ENCODE results near the gene MARK3. TPM values are rescaled to one million over a fixed set of nuclear protein-coding genes. Genes with fewer than 3 reads are reported as not detected.

The MARK3 gene
- total RNA-seq, 2 experiments from 2014 or later: 76.0 to 84.2 TPM

DNA sequence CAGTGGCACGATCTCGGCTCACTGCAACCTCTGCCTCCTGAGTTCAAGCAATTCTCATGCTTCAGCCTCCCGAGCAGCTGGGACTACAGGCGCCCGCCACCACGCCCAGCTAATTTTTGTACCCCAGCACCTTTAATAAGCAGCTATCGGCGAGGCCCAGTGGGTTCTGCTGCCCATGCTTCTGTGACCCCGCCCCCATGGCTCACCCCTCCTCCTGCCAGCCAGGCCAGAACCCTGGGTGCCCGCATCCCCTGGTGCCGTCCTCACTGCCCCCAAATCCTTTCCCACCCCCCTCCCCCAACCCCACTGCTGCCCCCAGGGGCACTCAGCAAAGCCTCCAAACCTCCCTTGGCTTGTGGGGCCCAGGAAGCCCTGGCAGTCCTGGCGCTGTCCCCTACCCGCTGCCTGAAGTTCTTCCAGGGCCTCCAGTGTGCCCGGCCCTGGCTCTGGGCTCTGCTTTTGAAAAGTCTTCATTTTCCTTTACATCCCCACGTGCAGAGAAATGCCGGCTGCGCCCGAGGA lies 162.8 kb downstream of the MARK3 start:
- Mint-ChIP-seq H3K4me1 (no peaks in the 10 kb centered on the region), H3K27ac (no peak overlapping the region), H3K9me3 (no peaks in the 10 kb centered on the region), H3K36me3 (ENCODE audit: low read depth) (no peaks in the 10 kb centered on the region), H3K27me3 (no peaks in the 10 kb centered on the region), H3K4me3 (no peak overlapping the region)
- CTCF ChIA-PET: interaction anchor here (3.7 kb wide), 1 partner anchor 30 kb away, joined by 25 read pairs; no protein-coding TSS in a partner anchor
- no peak for DNase-seq
- POLR2A ChIA-PET: no interaction called here

DNA sequence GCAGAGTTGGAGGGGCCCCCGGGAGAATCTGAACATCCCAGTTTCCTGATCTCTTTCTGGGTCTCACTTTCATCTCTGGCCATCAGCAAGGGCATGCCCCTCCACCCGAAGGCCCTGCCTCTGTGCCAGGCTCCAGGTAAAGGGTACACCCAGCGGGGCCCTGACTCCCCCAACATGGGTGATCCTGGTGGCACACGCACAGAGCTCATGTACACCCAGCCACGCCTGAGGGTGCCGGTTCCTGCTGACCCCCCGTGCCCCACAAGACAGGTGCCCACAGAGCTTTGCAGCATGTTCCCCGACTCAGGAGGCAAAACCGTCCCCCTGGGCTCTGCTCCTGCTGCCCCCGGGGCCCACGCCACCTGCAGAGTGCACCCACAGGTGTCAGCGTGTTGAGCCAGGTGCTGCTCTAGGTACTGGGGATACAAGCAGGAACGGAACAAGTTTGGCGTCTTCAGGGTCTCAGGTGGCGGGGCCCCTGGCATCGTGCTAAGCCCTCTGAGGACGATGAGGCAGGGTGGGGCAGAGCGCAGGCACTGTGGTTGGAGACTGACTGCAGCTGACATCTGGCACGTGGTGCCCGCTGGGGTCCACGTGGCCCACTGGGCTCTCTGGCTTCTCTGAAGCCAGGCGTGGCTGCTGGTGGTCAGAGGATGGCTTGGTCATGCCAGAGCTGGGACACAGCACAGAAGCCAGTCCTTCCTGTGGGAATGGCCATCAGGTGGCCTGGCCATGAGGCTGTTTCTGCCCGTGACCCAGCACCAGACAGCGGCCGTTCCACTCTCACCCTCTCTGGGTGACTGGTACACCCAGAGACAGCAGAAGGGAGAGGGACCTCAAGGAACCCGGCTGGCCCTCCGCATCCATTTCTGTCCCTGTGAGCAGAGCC lies 163.5 kb downstream of the MARK3 start:
- CTCF ChIA-PET: interaction anchor here (3.7 kb wide), 1 partner anchor 31 kb away, joined by 25 read pairs; no protein-coding TSS in a partner anchor

DNA sequence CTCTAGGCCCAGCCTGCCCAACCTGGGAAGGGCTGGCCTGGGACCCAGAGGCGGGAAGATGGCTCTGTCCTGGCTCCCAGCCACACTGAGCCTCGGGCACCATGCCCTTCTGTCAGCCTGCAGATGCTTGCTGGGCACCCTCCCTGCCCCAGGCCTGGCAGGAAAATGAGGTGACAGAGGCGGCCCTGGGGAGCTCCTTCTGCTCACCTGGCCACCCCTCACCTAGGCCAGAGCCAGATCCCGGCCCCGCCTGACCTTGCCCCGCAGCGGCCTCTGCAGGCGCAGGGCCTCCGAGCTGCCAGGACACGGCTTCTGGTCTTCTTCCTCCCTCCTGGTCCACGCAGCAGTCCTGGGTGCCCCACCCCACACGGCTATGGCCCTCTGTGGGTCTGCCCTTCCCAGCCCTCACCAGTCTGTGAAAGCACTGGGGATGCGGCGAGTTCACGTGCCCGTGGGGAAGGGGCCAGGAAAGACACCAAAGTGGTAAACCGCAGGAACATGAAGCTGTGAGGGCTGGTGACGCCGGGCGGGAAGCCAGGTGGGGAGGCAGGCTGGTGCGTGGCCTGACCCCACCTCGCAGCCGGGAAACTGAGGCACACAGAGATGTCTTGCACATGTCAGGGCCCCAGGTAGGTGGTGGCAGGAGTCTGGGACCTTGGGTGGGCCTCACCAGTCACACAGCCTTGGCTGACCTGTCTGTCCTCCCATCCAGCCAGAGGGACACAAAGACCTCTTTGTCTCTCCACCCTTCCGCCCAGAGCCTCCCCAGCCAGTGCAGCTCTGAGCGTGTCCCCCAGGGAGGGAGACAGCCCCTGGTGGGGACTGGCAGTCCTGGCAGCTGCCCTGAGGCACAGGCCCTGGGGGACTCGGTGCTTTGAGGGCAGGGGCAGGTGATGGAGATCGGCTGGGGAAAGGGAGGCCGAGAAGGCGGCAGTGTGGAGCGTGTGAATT lies 164.4 kb downstream of the MARK3 start:
- Mint-ChIP-seq H3K36me3 (ENCODE audit: low read depth) (peaks cover under 1% of the 10 kb centered on the region), H3K27ac (no peak overlapping the region), H3K27me3 (no peaks in the 10 kb centered on the region), H3K9me3 (no peaks in the 10 kb centered on the region), H3K4me3 (no peak overlapping the region), H3K4me1 (no peaks in the 10 kb centered on the region)
- ChIA-PET CTCF (interaction anchor here (1.0 kb wide), 1 partner anchor 31 kb away, joined by 5 read pairs; no protein-coding TSS in a partner anchor), POLR2A (interaction anchor here (0.8 kb wide), 1 partner anchor 8 kb away, joined by 3 read pairs; no protein-coding TSS in a partner anchor)
- DNase-seq: no peak

More for the DNA sequence above, 163.5 kb downstream of the MARK3 start:
- POLR2A ChIA-PET: no interaction called here
- H3K9me3 Mint-ChIP-seq: no peaks in the 10 kb centered on the region
- H3K4me1 Mint-ChIP-seq: no peaks in the 10 kb centered on the region
- H3K36me3 Mint-ChIP-seq (ENCODE audit: low read depth): no peaks in the 10 kb centered on the region
- no peaks in the 10 kb centered on the region for H3K27me3 Mint-ChIP-seq
- H3K27ac Mint-ChIP-seq: no peak overlapping the region
- no peak for DNase-seq
- no peak overlapping the region for H3K4me3 Mint-ChIP-seq

DNA sequence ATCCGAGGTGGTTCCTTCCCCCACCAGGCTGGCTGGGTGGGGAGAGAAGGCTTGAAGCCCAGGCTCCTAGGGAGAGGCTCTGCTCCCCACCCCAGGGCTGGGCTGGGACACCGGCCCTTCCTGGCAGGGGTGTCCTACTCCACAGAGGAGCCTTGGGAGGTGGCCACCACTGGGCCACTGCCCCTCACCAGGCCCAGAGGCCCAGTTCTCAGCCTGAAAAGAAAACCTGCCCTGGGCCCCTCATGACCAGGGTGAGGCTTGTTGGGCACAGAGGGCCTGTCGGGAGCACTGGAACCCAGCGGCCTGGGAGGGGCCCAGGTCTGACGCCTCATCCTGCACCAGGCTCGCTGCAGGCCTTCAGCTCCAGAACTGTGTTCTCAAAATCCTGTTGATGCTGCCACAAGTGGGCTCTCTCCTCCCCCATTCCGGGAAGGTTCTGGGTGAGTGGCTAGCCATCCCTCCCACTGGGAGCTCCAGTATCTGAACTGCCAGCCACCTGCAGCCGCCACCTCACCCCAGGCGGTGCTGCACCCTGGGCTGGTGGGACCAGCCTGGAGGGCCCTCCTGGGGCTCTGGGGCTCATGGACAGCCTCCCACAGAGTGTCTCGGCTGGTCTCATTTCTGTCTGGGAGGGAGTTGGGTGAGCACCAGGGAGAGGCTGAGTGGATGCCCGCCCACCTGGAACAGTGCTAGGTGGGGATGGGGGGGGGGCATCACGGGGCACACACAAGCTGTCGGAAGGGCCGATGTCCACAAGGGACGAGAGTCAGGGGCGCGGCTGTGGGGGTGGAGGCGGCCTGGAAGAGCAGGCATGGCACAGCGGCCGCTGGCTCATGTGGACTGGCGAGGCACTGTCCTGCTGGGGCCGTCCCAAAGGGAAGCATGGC lies 165.5 kb downstream of the MARK3 start:
- POLR2A ChIA-PET: no interaction called here
- H3K27me3 Mint-ChIP-seq: no peaks in the 10 kb centered on the region
- CTCF ChIA-PET: interaction anchor here (1.0 kb wide), 1 partner anchor 32 kb away, joined by 5 read pairs; no protein-coding TSS in a partner anchor
- H3K9me3 Mint-ChIP-seq: no peaks in the 10 kb centered on the region
- peaks cover 6% of the 10 kb centered on the region for H3K36me3 Mint-ChIP-seq (ENCODE audit: low read depth)
- DNase-seq: no peak
- no peak overlapping the region for H3K4me3 Mint-ChIP-seq
- H3K27ac Mint-ChIP-seq: no peak overlapping the region
- H3K4me1 Mint-ChIP-seq: no peaks in the 10 kb centered on the region

DNA sequence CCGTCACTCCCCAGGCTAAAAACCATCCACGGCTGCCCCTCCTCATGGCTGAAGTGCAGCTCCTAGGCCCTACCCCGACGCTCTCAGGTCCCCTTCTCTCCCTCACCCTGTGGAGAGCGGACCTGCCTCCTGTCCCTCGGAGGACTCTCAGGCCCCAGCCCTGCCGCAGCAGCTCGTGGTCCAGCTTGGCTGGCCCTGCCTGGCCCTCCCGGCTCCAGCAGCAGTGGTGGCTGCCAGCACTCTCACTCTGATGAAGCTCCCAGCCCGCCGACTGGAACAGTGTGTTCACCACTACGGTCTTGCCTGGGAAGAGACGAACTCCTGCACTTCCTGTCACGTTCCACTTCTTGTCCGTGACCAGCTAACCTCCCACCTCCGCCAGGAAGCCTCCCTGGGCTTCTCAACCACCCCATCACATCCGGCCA lies 166.1 kb downstream of the MARK3 start:
- no peak for DNase-seq
- H3K9me3 Mint-ChIP-seq: no peaks in the 10 kb centered on the region
- H3K4me3 Mint-ChIP-seq: no peak overlapping the region
- no peak overlapping the region for H3K27ac Mint-ChIP-seq
- H3K4me1 Mint-ChIP-seq: no peaks in the 10 kb centered on the region
- H3K27me3 Mint-ChIP-seq: no peaks in the 10 kb centered on the region
- ChIA-PET POLR2A (no interaction called here), CTCF (no interaction called here)
- H3K36me3 Mint-ChIP-seq (ENCODE audit: low read depth): peaks cover 6% of the 10 kb centered on the region

DNA sequence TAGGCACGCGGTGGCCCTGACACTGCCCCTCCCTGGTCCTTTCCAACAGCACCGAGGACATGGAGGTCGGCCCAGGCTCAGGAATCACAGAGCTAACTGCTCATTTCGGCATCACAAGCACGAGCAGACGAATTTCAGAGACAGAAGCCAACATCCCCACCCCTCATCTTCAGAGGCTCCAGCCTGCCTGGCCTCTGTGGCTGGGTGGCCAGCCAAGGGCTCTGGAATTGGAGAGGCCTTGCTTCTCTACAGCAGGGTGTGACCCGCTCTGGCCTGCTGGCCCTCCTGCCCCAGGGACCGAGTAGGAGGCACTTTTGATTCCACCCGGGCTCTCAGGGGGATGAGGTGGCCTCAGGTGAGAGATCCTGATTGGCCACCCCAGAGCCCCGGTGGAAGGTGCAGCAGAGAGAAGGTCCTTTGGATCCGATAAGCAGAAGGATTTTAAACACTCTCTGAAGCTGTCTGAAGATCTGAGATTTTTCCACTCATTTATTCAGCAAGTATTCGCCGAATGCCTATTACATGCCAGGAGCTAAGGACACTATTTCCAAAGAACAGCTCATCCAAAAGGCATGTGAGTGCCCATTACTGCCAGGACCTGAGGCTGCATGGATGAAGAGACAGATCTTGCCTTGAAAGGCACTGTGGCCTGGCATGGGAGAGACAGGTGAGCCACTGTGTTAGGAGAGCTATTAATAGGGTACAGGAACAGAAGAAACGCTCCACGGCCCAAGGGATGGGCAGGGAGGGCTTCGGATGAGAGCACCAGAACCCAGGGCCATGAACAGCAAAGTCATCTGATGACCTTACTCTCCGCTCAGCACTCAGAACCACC lies 167.0 kb downstream of the MARK3 start:
- Mint-ChIP-seq H3K27ac (no peak overlapping the region), H3K4me1 (peaks cover 4% of the 10 kb centered on the region), H3K9me3 (no peaks in the 10 kb centered on the region), H3K36me3 (ENCODE audit: low read depth) (peaks cover 8% of the 10 kb centered on the region), H3K27me3 (no peaks in the 10 kb centered on the region), H3K4me3 (no peak overlapping the region)
- DNase-seq: no peak
- CTCF ChIA-PET: no interaction called here
- POLR2A ChIA-PET: interaction anchor here (1.0 kb wide), 1 partner anchor 10 kb away, joined by 3 read pairs; the partner anchor contains the start of gene BAG5

DNA sequence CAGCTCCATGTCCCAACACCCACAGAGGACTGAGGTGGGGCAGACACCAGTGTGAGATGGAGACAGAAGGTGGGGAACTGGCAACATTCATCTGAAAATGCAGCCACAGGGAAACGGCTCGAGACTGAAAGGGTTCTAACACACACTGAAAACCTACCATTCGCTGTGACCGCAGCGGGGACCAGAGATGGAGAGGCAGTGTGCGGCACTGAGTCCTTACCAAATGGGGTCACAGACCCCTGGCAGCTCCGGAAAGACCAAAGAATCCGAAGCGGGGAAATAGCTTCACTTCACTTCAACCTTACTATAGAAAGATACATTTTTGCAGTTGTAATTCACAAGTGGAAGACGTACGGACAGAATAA lies 167.6 kb downstream of the MARK3 start:
- peaks cover 8% of the 10 kb centered on the region for H3K36me3 Mint-ChIP-seq (ENCODE audit: low read depth)
- ChIA-PET POLR2A (interaction anchor here (1.0 kb wide), 1 partner anchor 9 kb away, joined by 3 read pairs; the partner anchor contains the start of gene BAG5), CTCF (no interaction called here)
- no peaks in the 10 kb centered on the region for H3K9me3 Mint-ChIP-seq
- H3K4me3 Mint-ChIP-seq: no peak overlapping the region
- no peak for DNase-seq
- peaks cover 6% of the 10 kb centered on the region for H3K4me1 Mint-ChIP-seq
- no peak overlapping the region for H3K27ac Mint-ChIP-seq
- H3K27me3 Mint-ChIP-seq: no peaks in the 10 kb centered on the region

Other genes with a start within 250 kb of the MARK3 start
- gene EIF5, start 51.2 kb upstream of the MARK3 start, total RNA-seq: 100 to 1,000 TPM; 188 to 197 TPM
- 1 to 10 TPM; 3.8 to 5.5 TPM for gene CKB, start 137.4 kb downstream of the MARK3 start, total RNA-seq
- 1 to 10 TPM; 4.5 to 5.1 TPM for gene TRMT61A, start 143.8 kb downstream of the MARK3 start, total RNA-seq
- 10 to 100 TPM; 29.1 to 29.9 TPM for gene BAG5, start 177.2 kb downstream of the MARK3 start, total RNA-seq
- gene COA8, start 177.5 kb downstream of the MARK3 start, total RNA-seq: 10 to 100 TPM; 27.5 to 31.0 TPM
- 100 to 1,000 TPM; 152 to 160 TPM for gene KLC1, start 243.8 kb downstream of the MARK3 start, total RNA-seq

Data from activated CD4-positive, alpha-beta memory T cell treated with anti-CD3 and anti-CD28 coated beads, Interleukin-2, amount 10 ng/mL, durations not matched to agents 7 days and 5 days (primary cell).